H9 (cell line): ENCODE data around the gene SETD7. TPM values are rescaled to one million over a fixed set of nuclear protein-coding genes. Genes with fewer than 3 reads are reported as not detected.
A peak's percentile ranks its signal among the peaks of the same experiment; 100 is the strongest.

Source experiments
- DNase-seq: peaks from one replicate; pipeline ENCODE4 v3.0.0-alpha.2; 2017
- H2AFZ ChIP-seq: one replicate; pipeline ENCODE4 v1.6.1; 2013; ENCODE audit warnings: mild to moderate bottlenecking, low read length, control low read depth, moderate library complexity
- H2AK5ac ChIP-seq: 2 replicates; pipeline ENCODE4 v1.6.1; 2013; ENCODE audit warnings: low read length, control low read depth, mixed read lengths; ENCODE audit not compliant: insufficient read length
- H2BK120ac ChIP-seq: one replicate; pipeline ENCODE4 v1.6.1; 2013; ENCODE audit warnings: low read depth, mild to moderate bottlenecking, low read length, control low read depth, inconsistent platforms; ENCODE audit not compliant: poor library complexity, severe bottlenecking
- H2BK12ac ChIP-seq: 2 replicates; pipeline ENCODE4 v1.6.1; 2013; ENCODE audit warnings: low read length, control low read depth, mixed read lengths, low read depth; ENCODE audit not compliant: insufficient read length
- H2BK15ac ChIP-seq: 2 replicates; pipeline ENCODE4 v1.6.1; 2013; ENCODE audit warnings: low read depth, low read length, control low read depth
- H2BK20ac ChIP-seq: one replicate; pipeline ENCODE4 v1.6.1; 2013; ENCODE audit warnings: low read depth, mild to moderate bottlenecking, low read length, control low read depth, inconsistent platforms; ENCODE audit not compliant: poor library complexity, severe bottlenecking
- H2BK5ac ChIP-seq: 2 replicates; pipeline ENCODE4 v1.6.1; 2013; ENCODE audit warnings: low read length, control low read depth, mixed read lengths; ENCODE audit not compliant: insufficient read length
- H3K14ac ChIP-seq: 2 replicates; pipeline ENCODE4 v1.6.1; 2013; ENCODE audit warnings: low read length, control low read depth; ENCODE audit not compliant: insufficient read depth
- H3K18ac ChIP-seq: 2 replicates; pipeline ENCODE4 v1.6.1; 2013; ENCODE audit warnings: low read depth, mild to moderate bottlenecking, mixed read lengths, low read length, control low read depth; ENCODE audit not compliant: insufficient read length
- H3K23ac ChIP-seq: 2 replicates; pipeline ENCODE4 v1.6.1; 2013; ENCODE audit warnings: low read length, control low read depth, mixed read lengths, low read depth; ENCODE audit not compliant: insufficient read length
- H3K23me2 ChIP-seq: 2 replicates; pipeline ENCODE4 v1.6.1; 2013; ENCODE audit warnings: low read depth, mild to moderate bottlenecking, mixed read lengths, low read length, control low read depth; ENCODE audit not compliant: insufficient read length, poor library complexity, severe bottlenecking
- H3K27ac ChIP-seq: 2 replicates; pipeline ENCODE4 v1.5.1; 2013; ENCODE audit warnings: low read length, control low read depth, mixed read lengths, low read depth; ENCODE audit not compliant: insufficient read length
- H3K27me3 ChIP-seq: 2 replicates; pipeline ENCODE4 v1.6.1; 2013; ENCODE audit warnings: low read length, control low read depth, inconsistent platforms; ENCODE audit not compliant: insufficient read depth
- H3K4ac ChIP-seq: 2 replicates; pipeline ENCODE4 v1.6.1; 2013; ENCODE audit warnings: low read depth, mild to moderate bottlenecking, control low read depth, inconsistent platforms, low read length, moderate library complexity
- H3K4me1 ChIP-seq: 2 replicates; pipeline ENCODE4 v1.6.1; 2013; ENCODE audit warnings: low read length, control low read depth, inconsistent platforms; ENCODE audit not compliant: insufficient read depth
- H3K4me2 ChIP-seq: 2 replicates; pipeline ENCODE4 v1.6.1; 2013; ENCODE audit warnings: low read length, control low read depth, mixed read lengths; ENCODE audit not compliant: insufficient read length, insufficient read depth
- H3K56ac ChIP-seq: 2 replicates; pipeline ENCODE4 v1.6.1; 2013; ENCODE audit warnings: low read depth, mild to moderate bottlenecking, mixed read lengths, low read length, control low read depth; ENCODE audit not compliant: insufficient read length
- H3K79me1 ChIP-seq: 2 replicates; pipeline ENCODE4 v1.6.1; 2013; ENCODE audit warnings: low read depth, mild to moderate bottlenecking, moderate library complexity, low read length, control low read depth, inconsistent platforms; ENCODE audit not compliant: insufficient read depth, poor library complexity, severe bottlenecking
- H3K79me2 ChIP-seq: 2 replicates; pipeline ENCODE4 v1.6.1; 2013; ENCODE audit warnings: low read length, control low read depth, inconsistent platforms; ENCODE audit not compliant: insufficient read depth
- H3K9ac ChIP-seq: 2 replicates; pipeline ENCODE4 v1.6.1; 2013; ENCODE audit warnings: low read length, control low read depth, mixed read lengths; ENCODE audit not compliant: insufficient read length; ENCODE audit errors: extremely low read depth
- H3K9me3 ChIP-seq: one replicate; pipeline ENCODE4 v1.6.1; 2013; ENCODE audit warnings: low read depth, low read length, inconsistent platforms; ENCODE audit not compliant: control insufficient read depth
- H3T11ph ChIP-seq: one replicate; pipeline ENCODE4 v1.6.1; 2013; ENCODE audit warnings: mild to moderate bottlenecking, low read length, control low read depth, inconsistent platforms
- H4K20me1 ChIP-seq: one replicate; pipeline ENCODE4 v1.6.1; 2013; ENCODE audit not compliant: control insufficient read depth, insufficient read length, insufficient read depth
- H4K5ac ChIP-seq: 2 replicates; pipeline ENCODE4 v1.6.1; 2013; ENCODE audit warnings: low read depth, mild to moderate bottlenecking, mixed read lengths, low read length, control low read depth; ENCODE audit not compliant: insufficient read length
- H4K8ac ChIP-seq: replicated peaks from 2 replicates; pipeline ENCODE4 v1.6.1; 2013; ENCODE audit warnings: low read length, control low read depth, mixed read lengths, low read depth; ENCODE audit not compliant: insufficient read length
- H4K91ac ChIP-seq: 2 replicates; pipeline ENCODE4 v1.6.1; 2013; ENCODE audit warnings: low read depth, mild to moderate bottlenecking, moderate library complexity, mixed read lengths, low read length, control low read depth; ENCODE audit not compliant: insufficient read length
- H3K27ac Mint-ChIP-seq, 3 experiments: 2 replicates in 2 of 3; 3 replicates in 1 of 3; pipeline ENCODE4 v1.8.0; 2020 to 2021; ENCODE audit warnings: mixed read lengths in 3 of 3, mild to moderate bottlenecking in 1 of 3, moderate library complexity in 1 of 3
- H3K27me3 Mint-ChIP-seq: 2 replicates; pipeline ENCODE4 v1.8.0; 2021; ENCODE audit warnings: low read depth, mild to moderate bottlenecking, moderate library complexity, mixed read lengths
- H3K36me3 Mint-ChIP-seq, 3 experiments: 2 replicates in 2 of 3; 3 replicates in 1 of 3; pipeline ENCODE4 v1.8.0; 2020 to 2021; ENCODE audit warnings: low read depth in 3 of 3, mixed read lengths in 3 of 3; ENCODE audit not compliant: insufficient read depth in 1 of 3
- H3K4me1 Mint-ChIP-seq, 2 experiments: 2 replicates each; pipeline ENCODE4 v1.8.0; 2020; ENCODE audit warnings: mixed read lengths in 2 of 2
- H3K4me3 Mint-ChIP-seq, 2 experiments: 2 replicates in 1 of 2; 3 replicates in 1 of 2; pipeline ENCODE4 v1.8.0; 2020 to 2021; ENCODE audit warnings: mild to moderate bottlenecking in 2 of 2, mixed read lengths in 2 of 2, moderate library complexity in 1 of 2
- H3K9me3 Mint-ChIP-seq, 2 experiments: 2 replicates in 1 of 2; 3 replicates in 1 of 2; pipeline ENCODE4 v1.8.0; 2020; ENCODE audit warnings: mild to moderate bottlenecking in 2 of 2, mixed read lengths in 2 of 2, moderate library complexity in 1 of 2
- WGBS: extraction: QIAGEN DNeasy Blood & Tissue Kit; methylation state at CpG from one replicate; pipeline ENCODE4 v1.1.7; 2013; ENCODE audit warnings: missing lambda C conversion rate, low lambda C conversion rate, mixed read lengths; ENCODE audit not compliant: insufficient read length; ENCODE audit errors: extremely low coverage; 5-methylcytosine and 5-hydroxymethylcytosine counted together
- total RNA-seq: library from RNA; stranded (reverse); gene quantifications from 2 replicates; pipeline ENCODE4 v1.2.1, GENCODE V29; 2021
- TF ChIP-seq, protein P1 (sequence below): fragments of 200-600 bp; sonication (generic); conservative IDR thresholded peaks from 3 replicates; pipeline ENCODE4 v1.8.0; 2021; ENCODE audit warnings: antibody characterized with exemption, mild to moderate bottlenecking

Gene SETD7
- total RNA-seq, 1 experiment from 2014 or later, result 1.5 TPM

DNA sequence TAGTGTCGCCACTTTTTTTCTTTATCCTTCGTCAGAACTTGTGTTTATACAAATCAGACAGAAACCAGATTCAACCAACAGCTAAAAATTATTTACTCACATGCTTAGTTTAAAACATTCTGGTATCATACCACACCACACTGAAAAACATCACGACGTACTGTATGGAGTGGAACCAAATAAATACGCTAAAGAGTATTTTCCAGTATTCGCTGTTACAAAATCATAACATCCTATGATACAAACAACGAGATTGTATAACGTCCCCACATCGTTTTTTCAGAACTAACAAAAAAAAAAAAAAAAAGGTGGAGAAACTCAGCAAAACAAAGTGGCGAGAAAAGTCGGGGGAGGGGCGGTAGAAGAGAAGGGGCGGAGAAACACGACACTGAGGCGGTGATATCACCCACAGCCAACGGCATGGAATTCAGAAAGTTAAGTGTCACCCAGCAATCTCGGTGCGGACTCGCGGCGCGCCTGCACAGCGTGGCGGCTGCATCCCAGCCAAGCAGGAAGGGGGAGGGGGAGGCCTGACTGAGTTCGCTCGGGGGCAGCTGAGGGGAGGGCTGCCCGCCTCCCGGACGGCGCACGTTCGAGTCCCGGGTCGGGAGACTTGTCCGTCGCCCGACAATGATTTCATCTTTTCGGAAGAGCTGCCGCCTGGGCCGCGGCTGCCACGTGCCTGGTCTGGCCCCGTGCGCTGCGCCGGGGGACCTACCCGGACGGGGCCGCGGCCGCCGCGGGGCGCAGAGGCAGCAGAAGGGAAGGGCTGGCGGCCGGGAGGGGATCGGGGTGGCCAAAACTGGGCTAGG, 920 bp downstream of the SETD7 start:
- H2BK20ac ChIP-seq, result no peak overlapping the region
- H3K4me1 Mint-ChIP-seq, result peaks cover 30 to 45% of the 10 kb centered on the region in 2 experiments
- peak overlapping the region; percentile 65 for H3K18ac ChIP-seq
- peak overlapping the region; percentile 73 for H3K4me2 ChIP-seq
- no peak overlapping the region for H2BK120ac ChIP-seq
- WGBS, result no CpG with 5 or more reads among the region's 57 CpGs
- peaks cover 19% of the 10 kb centered on the region for H3K23me2 ChIP-seq
- no peaks in the 10 kb centered on the region for H3K79me1 ChIP-seq
- no peak overlapping the region for H3K56ac ChIP-seq
- H3K9ac ChIP-seq, result peak overlapping the region; percentile 52
- no peak overlapping the region for H4K5ac ChIP-seq
- H3K4me1 ChIP-seq, result no peaks in the 10 kb centered on the region; the same call in 1 of the 2 replicates
- no peaks in the 10 kb centered on the region for H3K79me2 ChIP-seq
- peak overlapping the region; percentile 89 for H3K14ac ChIP-seq
- no peak overlapping the region for H4K91ac ChIP-seq
- no peaks in the 10 kb centered on the region for H3K9me3 ChIP-seq
- no peak overlapping the region for H2AFZ ChIP-seq
- no peak overlapping the region for H2BK12ac ChIP-seq
- no peak overlapping the region for H3K23ac ChIP-seq
- H3K36me3 Mint-ChIP-seq, result no peaks in the 10 kb centered on the region; a peak in 2 of 7 replicates
- DNase-seq, result peak; percentile 69
- peak overlapping the region in 1 of 3 experiments; percentile 47; a peak in 2 of 7 replicates for H3K27ac Mint-ChIP-seq
- H4K20me1 ChIP-seq, result no peaks in the 10 kb centered on the region
- no peak overlapping the region for H2BK5ac ChIP-seq
- no peak overlapping the region for H3K4ac ChIP-seq
- TF ChIP-seq, protein P1, sequence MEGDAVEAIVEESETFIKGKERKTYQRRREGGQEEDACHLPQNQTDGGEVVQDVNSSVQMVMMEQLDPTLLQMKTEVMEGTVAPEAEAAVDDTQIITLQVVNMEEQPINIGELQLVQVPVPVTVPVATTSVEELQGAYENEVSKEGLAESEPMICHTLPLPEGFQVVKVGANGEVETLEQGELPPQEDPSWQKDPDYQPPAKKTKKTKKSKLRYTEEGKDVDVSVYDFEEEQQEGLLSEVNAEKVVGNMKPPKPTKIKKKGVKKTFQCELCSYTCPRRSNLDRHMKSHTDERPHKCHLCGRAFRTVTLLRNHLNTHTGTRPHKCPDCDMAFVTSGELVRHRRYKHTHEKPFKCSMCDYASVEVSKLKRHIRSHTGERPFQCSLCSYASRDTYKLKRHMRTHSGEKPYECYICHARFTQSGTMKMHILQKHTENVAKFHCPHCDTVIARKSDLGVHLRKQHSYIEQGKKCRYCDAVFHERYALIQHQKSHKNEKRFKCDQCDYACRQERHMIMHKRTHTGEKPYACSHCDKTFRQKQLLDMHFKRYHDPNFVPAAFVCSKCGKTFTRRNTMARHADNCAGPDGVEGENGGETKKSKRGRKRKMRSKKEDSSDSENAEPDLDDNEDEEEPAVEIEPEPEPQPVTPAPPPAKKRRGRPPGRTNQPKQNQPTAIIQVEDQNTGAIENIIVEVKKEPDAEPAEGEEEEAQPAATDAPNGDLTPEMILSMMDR, result no peak
- H3K4me3 Mint-ChIP-seq, result peak overlapping the region; percentile 77 to 95
- H2AK5ac ChIP-seq, result no peak overlapping the region
- H3T11ph ChIP-seq, result no peak overlapping the region
- H2BK15ac ChIP-seq, result no peak overlapping the region
- H4K8ac ChIP-seq, result no peak overlapping the region
- peaks cover 0 to 3% of the 10 kb centered on the region in 2 experiments; a peak in 2 of 5 replicates for H3K9me3 Mint-ChIP-seq
- no peak overlapping the region for H3K27ac ChIP-seq
- H3K27me3 Mint-ChIP-seq, result peaks cover 75% of the 10 kb centered on the region
- H3K27me3 ChIP-seq, result peaks cover 25% of the 10 kb centered on the region
